ENCODE results near the gene RNASE11. TPM values are rescaled to one million over a fixed set of nuclear protein-coding genes. Genes with fewer than 3 reads are reported as not detected.

The RNASE11 gene
- polyA plus RNA-seq, 1 of the 3 experiments (the other 2 are of a cell fraction), result not detected

GRCh38 chr14:20553024-20553423 lies 34.8 kb downstream of the RNASE11 start:
- Histone ChIP-seq H3F3A (replicated peaks; ENCODE audit: insufficient read depth) (no peaks in the 10 kb centered on the region), H3K4me2 (no peak overlapping the region), H3K9me2 (no peaks in the 10 kb centered on the region), H3K27me3 (ENCODE audit: insufficient read depth) (peaks cover 49% of the 10 kb centered on the region), H3K9ac (no peak overlapping the region), H3K4me3 (ENCODE audit: low read depth in 2 of 2, low read length in 1 of 2) (no peak overlapping the region), H3K36me3 (replicated peaks in 1 of 2; ENCODE audit: control insufficient read depth in 1 of 2, insufficient read depth in 2 of 2, low read length in 1 of 2) (no peaks in the 10 kb centered on the region), H3K27ac (ENCODE audit: low read depth in 2 of 2, low read length in 1 of 2) (no peak overlapping the region), H3K79me2 (ENCODE audit: insufficient read depth) (no peaks in the 10 kb centered on the region), H3K9me3 (no peaks in the 10 kb centered on the region), H3K4me1 (ENCODE audit: control insufficient read depth in 1 of 2, insufficient read depth in 2 of 2, low read depth in 1 of 2, low read length in 1 of 2) (no peaks in the 10 kb centered on the region), H4K20me1 (ENCODE audit: insufficient read depth) (no peaks in the 10 kb centered on the region), H2AFZ (ENCODE audit: low read depth) (no peak overlapping the region)
- no peak for DNase-seq
- TF ChIP-seq POLR2AphosphoS5 (IDR thresholded peaks at IDR 0.05; ENCODE audit: low read depth, low read length), result no peak
- ChIA-PET POLR2A (no interaction called here), CTCF (no interaction called here)

DNA sequence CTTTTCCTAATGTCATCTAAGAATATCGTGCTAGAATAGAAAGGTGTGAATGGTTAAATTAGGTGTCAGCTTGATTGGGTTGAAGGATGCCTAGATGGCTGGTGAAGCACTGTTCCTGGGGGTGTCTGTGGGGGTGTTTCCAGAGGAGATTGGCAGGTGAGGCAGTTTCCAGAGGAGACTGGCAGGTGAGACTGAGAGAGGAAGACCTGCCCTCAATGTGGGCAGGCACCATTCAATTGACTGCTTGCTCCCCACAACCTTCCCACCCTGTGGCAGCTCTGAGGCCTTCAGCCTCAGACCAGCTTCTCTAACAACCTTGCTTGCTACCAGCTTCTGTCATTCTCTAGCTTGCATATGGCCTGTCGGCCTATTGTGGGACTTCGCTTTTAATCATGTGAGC lies 36.2 kb downstream of the RNASE11 start:
- no peak overlapping the region for H3K9ac ChIP-seq
- H2AFZ ChIP-seq (ENCODE audit: low read depth), result no peak overlapping the region
- H3K4me2 ChIP-seq, result no peak overlapping the region
- no peaks in the 10 kb centered on the region for H3K79me2 ChIP-seq (ENCODE audit: insufficient read depth)
- WGBS (ENCODE audit: low lambda C conversion rate), result 16% methylated on average over 3 of the region's 3 CpGs
- no peak overlapping the region for H3K4me3 ChIP-seq (ENCODE audit: low read depth in 2 of 2, low read length in 1 of 2)
- TF ChIP-seq FOXJ3 (CRISPR knock-in tag; IDR thresholded peaks at IDR 0.05) (no peak), EP300 (IDR thresholded peaks at IDR 0.05; ENCODE audit: borderline replicate concordance in 1 of 2, low read depth in 1 of 2, low read length in 1 of 2) (no peak), EZH2phosphoT487 (IDR thresholded peaks at IDR 0.05; ENCODE audit: borderline replicate concordance, low read depth) (no peak), JUND (IDR thresholded peaks at IDR 0.05) (no peak), ELF1 (IDR thresholded peaks at IDR 0.05) (no peak), GATA2 (CRISPR knock-in tag; IDR thresholded peaks at IDR 0.05) (no peak), RAD21 (IDR thresholded peaks at IDR 0.05; ENCODE audit: low read length) (no peak), NFIC (IDR thresholded peaks at IDR 0.05; ENCODE audit: borderline replicate concordance) (no peak)
- TF ChIP-seq, protein P1, sequence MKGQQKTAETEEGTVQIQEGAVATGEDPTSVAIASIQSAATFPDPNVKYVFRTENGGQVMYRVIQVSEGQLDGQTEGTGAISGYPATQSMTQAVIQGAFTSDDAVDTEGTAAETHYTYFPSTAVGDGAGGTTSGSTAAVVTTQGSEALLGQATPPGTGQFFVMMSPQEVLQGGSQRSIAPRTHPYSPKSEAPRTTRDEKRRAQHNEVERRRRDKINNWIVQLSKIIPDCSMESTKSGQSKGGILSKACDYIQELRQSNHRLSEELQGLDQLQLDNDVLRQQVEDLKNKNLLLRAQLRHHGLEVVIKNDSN (IDR thresholded peaks at IDR 0.05; ENCODE audit: borderline replicate concordance, low read depth), result no peak
- peaks cover 49% of the 10 kb centered on the region for H3K27me3 ChIP-seq (ENCODE audit: insufficient read depth)
- no peaks in the 10 kb centered on the region for H3F3A ChIP-seq (replicated peaks; ENCODE audit: insufficient read depth)
- CTCF ChIA-PET, result no interaction called here
- H3K9me2 ChIP-seq, result no peaks in the 10 kb centered on the region
- no peaks in the 10 kb centered on the region for H3K4me1 ChIP-seq (ENCODE audit: control insufficient read depth in 1 of 2, insufficient read depth in 2 of 2, low read depth in 1 of 2, low read length in 1 of 2)
- DNase-seq, result no peak
- no peaks in the 10 kb centered on the region for H3K36me3 ChIP-seq (replicated peaks in 1 of 2; ENCODE audit: control insufficient read depth in 1 of 2, insufficient read depth in 2 of 2, low read length in 1 of 2)
- POLR2A ChIA-PET, result no interaction called here
- H4K20me1 ChIP-seq (ENCODE audit: insufficient read depth), result no peaks in the 10 kb centered on the region
- no peaks in the 10 kb centered on the region for H3K9me3 ChIP-seq
- H3K27ac ChIP-seq (ENCODE audit: low read depth in 2 of 2, low read length in 1 of 2), result no peak overlapping the region

- no peaks in the 10 kb centered on the region for H3F3A ChIP-seq (replicated peaks; ENCODE audit: insufficient read depth)
- H4K20me1 ChIP-seq (ENCODE audit: insufficient read depth), result no peaks in the 10 kb centered on the region
- no peaks in the 10 kb centered on the region for H3K4me1 ChIP-seq (ENCODE audit: control insufficient read depth in 1 of 2, insufficient read depth in 2 of 2, low read depth in 1 of 2, low read length in 1 of 2)
- H3K27me3 ChIP-seq (ENCODE audit: insufficient read depth), result peaks cover 49% of the 10 kb centered on the region
- H3K9me2 ChIP-seq, result no peaks in the 10 kb centered on the region
- no peak overlapping the region for H3K4me3 ChIP-seq (ENCODE audit: low read depth in 2 of 2, low read length in 1 of 2)
- no peak for DNase-seq
- no peak overlapping the region for H2AFZ ChIP-seq (ENCODE audit: low read depth)
- no peak overlapping the region for H3K4me2 ChIP-seq
- ChIA-PET POLR2A (no interaction called here), CTCF (no interaction called here)
- H3K79me2 ChIP-seq (ENCODE audit: insufficient read depth), result no peaks in the 10 kb centered on the region
- no peaks in the 10 kb centered on the region for H3K36me3 ChIP-seq (replicated peaks in 1 of 2; ENCODE audit: control insufficient read depth in 1 of 2, insufficient read depth in 2 of 2, low read length in 1 of 2)
- WGBS (ENCODE audit: low lambda C conversion rate), result 13% methylated on average over 2 of the region's 2 CpGs
- no peak for TF ChIP-seq NFIC (IDR thresholded peaks at IDR 0.05; ENCODE audit: borderline replicate concordance)
- no peak for TF ChIP-seq EZH2phosphoT487 (IDR thresholded peaks at IDR 0.05; ENCODE audit: borderline replicate concordance, low read depth)
- no peak for TF ChIP-seq EP300 (IDR thresholded peaks at IDR 0.05; ENCODE audit: borderline replicate concordance in 1 of 2, low read depth in 1 of 2, low read length in 1 of 2)
- no peak for TF ChIP-seq TEAD4 (IDR thresholded peaks at IDR 0.05; ENCODE audit: borderline replicate concordance, insufficient read depth)
- TF ChIP-seq ELF1 (IDR thresholded peaks at IDR 0.05), result no peak
- TF ChIP-seq, protein P2, sequence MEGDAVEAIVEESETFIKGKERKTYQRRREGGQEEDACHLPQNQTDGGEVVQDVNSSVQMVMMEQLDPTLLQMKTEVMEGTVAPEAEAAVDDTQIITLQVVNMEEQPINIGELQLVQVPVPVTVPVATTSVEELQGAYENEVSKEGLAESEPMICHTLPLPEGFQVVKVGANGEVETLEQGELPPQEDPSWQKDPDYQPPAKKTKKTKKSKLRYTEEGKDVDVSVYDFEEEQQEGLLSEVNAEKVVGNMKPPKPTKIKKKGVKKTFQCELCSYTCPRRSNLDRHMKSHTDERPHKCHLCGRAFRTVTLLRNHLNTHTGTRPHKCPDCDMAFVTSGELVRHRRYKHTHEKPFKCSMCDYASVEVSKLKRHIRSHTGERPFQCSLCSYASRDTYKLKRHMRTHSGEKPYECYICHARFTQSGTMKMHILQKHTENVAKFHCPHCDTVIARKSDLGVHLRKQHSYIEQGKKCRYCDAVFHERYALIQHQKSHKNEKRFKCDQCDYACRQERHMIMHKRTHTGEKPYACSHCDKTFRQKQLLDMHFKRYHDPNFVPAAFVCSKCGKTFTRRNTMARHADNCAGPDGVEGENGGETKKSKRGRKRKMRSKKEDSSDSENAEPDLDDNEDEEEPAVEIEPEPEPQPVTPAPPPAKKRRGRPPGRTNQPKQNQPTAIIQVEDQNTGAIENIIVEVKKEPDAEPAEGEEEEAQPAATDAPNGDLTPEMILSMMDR (IDR thresholded peaks at IDR 0.05), result no peak
- no peak for TF ChIP-seq RAD21 (IDR thresholded peaks at IDR 0.05; ENCODE audit: low read length)
- no peak for TF ChIP-seq SMC3 (IDR thresholded peaks at IDR 0.05; ENCODE audit: low read depth, low read length)
- no peak for TF ChIP-seq TCF12 (IDR thresholded peaks at IDR 0.05)
- no peak for TF ChIP-seq FOXM1 (IDR thresholded peaks at IDR 0.05; ENCODE audit: low read depth)
- no peak for TF ChIP-seq POLR2AphosphoS5 (IDR thresholded peaks at IDR 0.05; ENCODE audit: low read depth, low read length)
- TF ChIP-seq TAF1 (IDR thresholded peaks at IDR 0.05; ENCODE audit: borderline replicate concordance, low read depth, low read length), result no peak
- H3K9me3 ChIP-seq, result no peaks in the 10 kb centered on the region
- no peak overlapping the region for H3K27ac ChIP-seq (ENCODE audit: low read depth in 2 of 2, low read length in 1 of 2)
- H3K9ac ChIP-seq, result no peak overlapping the region
These were observed 36.9 kb downstream of the RNASE11 start for GRCh38 chr14:20550926-20551325.

Measured in SK-N-SH (cell line).